Neural progenitor cell (in vitro differentiated cells): ENCODE data around the gene UVSSA. TPM values are rescaled to one million over a fixed set of nuclear protein-coding genes. Genes with fewer than 3 reads are reported as not detected.

Experiments
- DNase-seq: peaks from one replicate; pipeline ENCODE4 v3.0.0-alpha.2; 2016; ENCODE audit warnings: low spot score
- H2AFZ ChIP-seq: fragments of 200-600 bp; sonication (generic); replicated peaks from 2 replicates; pipeline ENCODE4 v1.6.1; 2016; ENCODE audit warnings: antibody characterized with exemption
- H3F3A ChIP-seq: fragments of 200-600 bp; sonication (generic); 2 replicates; pipeline ENCODE4 v1.6.1; 2016; ENCODE audit warnings: antibody characterized with exemption, low read depth
- H3K27ac ChIP-seq: fragments of 200-600 bp; sonication (generic); 2 replicates; pipeline ENCODE4 v1.5.1; 2016; ENCODE audit warnings: mild to moderate bottlenecking
- H3K27me3 ChIP-seq: fragments of 200-600 bp; sonication (generic); 2 replicates; pipeline ENCODE4 v1.6.1; 2016; ENCODE audit warnings: mild to moderate bottlenecking, moderate library complexity
- H3K36me3 ChIP-seq: fragments of 200-600 bp; sonication (generic); 2 replicates; pipeline ENCODE4 v1.5.1; 2016
- H3K4me1 ChIP-seq: fragments of 200-600 bp; sonication (generic); 2 replicates; pipeline ENCODE4 v1.6.1; 2016; ENCODE audit warnings: mixed run types
- H3K4me2 ChIP-seq: fragments of 200-600 bp; sonication (generic); 2 replicates; pipeline ENCODE4 v1.6.1; 2016
- H3K4me3 ChIP-seq: fragments of 200-600 bp; sonication (generic); 2 replicates; pipeline ENCODE4 v1.5.1; 2016
- H3K79me2 ChIP-seq: fragments of 200-600 bp; sonication (generic); 2 replicates; pipeline ENCODE4 v1.6.1; 2016; ENCODE audit warnings: low read depth
- H3K9ac ChIP-seq: fragments of 200-600 bp; sonication (generic); 2 replicates; pipeline ENCODE4 v1.6.1; 2016
- H3K9me3 ChIP-seq: fragments of 200-600 bp; sonication (generic); 2 replicates; pipeline ENCODE4 v1.5.1; 2016; ENCODE audit warnings: low read depth
- H4K20me1 ChIP-seq: fragments of 200-600 bp; sonication (generic); 2 replicates; pipeline ENCODE4 v1.6.1; 2016; ENCODE audit warnings: low read depth
- H3K27ac Mint-ChIP-seq: 3 replicates; pipeline ENCODE4 v1.8.0; 2021; ENCODE audit warnings: mixed read lengths
- H3K27me3 Mint-ChIP-seq: 2 replicates; pipeline ENCODE4 v1.8.0; 2022; ENCODE audit warnings: low read depth, mild to moderate bottlenecking, inconsistent platforms, moderate library complexity, mixed read lengths; ENCODE audit not compliant: insufficient read depth
- H3K36me3 Mint-ChIP-seq: 3 replicates; pipeline ENCODE4 v1.8.0; 2021; ENCODE audit warnings: mixed read lengths
- H3K4me1 Mint-ChIP-seq: 3 replicates; pipeline ENCODE4 v1.8.0; 2021; ENCODE audit warnings: mixed read lengths
- H3K4me3 Mint-ChIP-seq: 3 replicates; pipeline ENCODE4 v1.8.0; 2021; ENCODE audit warnings: mild to moderate bottlenecking, moderate library complexity, mixed read lengths
- H3K9me3 Mint-ChIP-seq: 3 replicates; pipeline ENCODE4 v1.8.0; 2020; ENCODE audit warnings: mixed read lengths
- EZH2 ChIP-seq: fragments of 200-600 bp; sonication (generic); IDR thresholded peaks from 2 replicates; pipeline ENCODE4 v1.6.1; 2017; ENCODE audit warnings: antibody characterized with exemption, mild to moderate bottlenecking, moderate library complexity
- EZH2phosphoT487 ChIP-seq: fragments of 200-600 bp; sonication (generic); IDR thresholded peaks from 2 replicates; pipeline ENCODE4 v1.6.1; 2017; ENCODE audit warnings: antibody characterized with exemption
- total RNA-seq: library from RNA; depleted of rRNA; stranded (reverse); fragments of >200 nt; gene quantifications from 2 replicates; pipeline ENCODE4 v1.2.3, GENCODE V29; 2015; ENCODE audit warnings: low replicate concordance
- TF ChIP-seq, protein P1 (sequence below): fragments of 200-600 bp; sonication (generic); IDR thresholded peaks from 2 replicates; pipeline ENCODE4 v1.5.1; 2017; ENCODE audit warnings: antibody characterized with exemption, mild to moderate bottlenecking

Gene UVSSA
- total RNA-seq, 1 donor from 2014 or later = 10.9 TPM

DNA sequence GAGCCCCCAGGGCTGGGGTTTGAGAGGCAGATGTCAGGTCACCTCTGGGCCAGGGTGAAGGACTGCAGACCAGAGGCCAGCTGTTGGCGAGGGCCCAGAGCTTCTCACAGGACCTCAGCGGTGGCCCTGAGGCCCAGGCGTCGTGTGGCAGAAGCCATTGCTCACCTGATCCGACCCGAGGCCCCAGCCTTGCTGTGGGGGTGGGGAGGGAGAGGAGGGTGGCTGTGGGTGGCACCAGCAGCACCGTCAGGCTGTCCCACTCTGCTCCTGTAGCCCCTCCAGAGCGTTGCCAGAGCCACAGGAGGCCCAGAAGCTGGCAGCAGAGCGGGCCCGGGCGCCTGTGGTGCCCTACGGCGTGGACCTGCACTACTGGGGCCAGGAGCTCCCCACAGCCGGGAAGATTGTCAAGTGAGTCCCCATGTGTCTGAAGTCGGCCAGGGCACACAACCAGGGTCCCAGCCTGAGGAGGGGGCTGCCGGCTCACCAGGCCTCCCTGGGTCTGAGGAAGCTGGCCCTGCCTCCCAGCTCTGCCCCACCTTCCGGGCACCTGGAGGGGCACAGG is 28.8 kb downstream of the UVSSA start:
- Mint-ChIP-seq H3K4me1 (peaks cover 1% of the 10 kb centered on the region), H3K36me3 (peaks cover 26% of the 10 kb centered on the region), H3K4me3 (no peak overlapping the region), H3K27me3 (no peaks in the 10 kb centered on the region), H3K27ac (no peak overlapping the region), H3K9me3 (no peaks in the 10 kb centered on the region)
- H3F3A ChIP-seq = no peaks in the 10 kb centered on the region
- H3K27me3 ChIP-seq = no peaks in the 10 kb centered on the region
- H3K79me2 ChIP-seq = no peaks in the 10 kb centered on the region
- no peaks in the 10 kb centered on the region for H3K36me3 ChIP-seq
- H3K4me1 ChIP-seq = no peaks in the 10 kb centered on the region
- TF ChIP-seq EZH2 = no peak
- TF ChIP-seq, protein P1, sequence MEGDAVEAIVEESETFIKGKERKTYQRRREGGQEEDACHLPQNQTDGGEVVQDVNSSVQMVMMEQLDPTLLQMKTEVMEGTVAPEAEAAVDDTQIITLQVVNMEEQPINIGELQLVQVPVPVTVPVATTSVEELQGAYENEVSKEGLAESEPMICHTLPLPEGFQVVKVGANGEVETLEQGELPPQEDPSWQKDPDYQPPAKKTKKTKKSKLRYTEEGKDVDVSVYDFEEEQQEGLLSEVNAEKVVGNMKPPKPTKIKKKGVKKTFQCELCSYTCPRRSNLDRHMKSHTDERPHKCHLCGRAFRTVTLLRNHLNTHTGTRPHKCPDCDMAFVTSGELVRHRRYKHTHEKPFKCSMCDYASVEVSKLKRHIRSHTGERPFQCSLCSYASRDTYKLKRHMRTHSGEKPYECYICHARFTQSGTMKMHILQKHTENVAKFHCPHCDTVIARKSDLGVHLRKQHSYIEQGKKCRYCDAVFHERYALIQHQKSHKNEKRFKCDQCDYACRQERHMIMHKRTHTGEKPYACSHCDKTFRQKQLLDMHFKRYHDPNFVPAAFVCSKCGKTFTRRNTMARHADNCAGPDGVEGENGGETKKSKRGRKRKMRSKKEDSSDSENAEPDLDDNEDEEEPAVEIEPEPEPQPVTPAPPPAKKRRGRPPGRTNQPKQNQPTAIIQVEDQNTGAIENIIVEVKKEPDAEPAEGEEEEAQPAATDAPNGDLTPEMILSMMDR = no peak
- no peak for TF ChIP-seq EZH2phosphoT487
- H3K27ac ChIP-seq = no peak overlapping the region
- H3K9me3 ChIP-seq = no peaks in the 10 kb centered on the region
- no peaks in the 10 kb centered on the region for H4K20me1 ChIP-seq
- no peak overlapping the region for H2AFZ ChIP-seq
- H3K9ac ChIP-seq = no peak overlapping the region
- no peak for DNase-seq
- no peak overlapping the region for H3K4me3 ChIP-seq
- no peak overlapping the region for H3K4me2 ChIP-seq

DNA sequence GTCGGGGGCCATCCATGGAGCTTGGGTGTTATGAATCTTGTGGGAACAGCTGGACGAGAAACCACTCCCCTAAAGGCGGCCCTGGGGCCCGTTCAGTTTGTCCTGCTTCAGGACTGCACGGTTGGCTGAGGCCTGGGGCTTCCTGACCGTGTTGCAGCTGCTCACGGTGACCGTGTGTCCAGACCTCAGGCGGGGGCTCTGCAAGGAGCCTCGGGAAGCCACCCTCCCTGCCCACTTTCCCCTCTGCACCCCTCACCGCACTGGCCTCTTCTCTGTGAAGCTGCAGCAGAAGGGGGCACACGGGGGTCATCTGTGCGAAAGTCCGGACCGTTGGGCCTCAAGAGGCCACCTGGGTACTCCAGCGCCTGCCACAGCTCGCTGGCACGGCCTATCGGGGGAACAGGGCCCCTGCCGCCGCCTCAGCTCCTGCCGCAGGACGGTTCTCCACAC is 29.4 kb downstream of the UVSSA start:
- Histone ChIP-seq H4K20me1 (no peaks in the 10 kb centered on the region), H3K9me3 (no peaks in the 10 kb centered on the region), H3K4me3 (no peak overlapping the region), H3K36me3 (no peaks in the 10 kb centered on the region), H3K27ac (no peak overlapping the region), H3K4me2 (no peak overlapping the region), H3K4me1 (no peaks in the 10 kb centered on the region), H3K9ac (no peak overlapping the region), H3K79me2 (no peaks in the 10 kb centered on the region), H2AFZ (no peak overlapping the region), H3K27me3 (no peaks in the 10 kb centered on the region), H3F3A (no peaks in the 10 kb centered on the region)
- Mint-ChIP-seq H3K36me3 (peaks cover 20% of the 10 kb centered on the region), H3K4me1 (no peaks in the 10 kb centered on the region), H3K9me3 (no peaks in the 10 kb centered on the region), H3K4me3 (no peak overlapping the region), H3K27ac (no peak overlapping the region), H3K27me3 (no peaks in the 10 kb centered on the region)
- TF ChIP-seq EZH2 (no peak), EZH2phosphoT487 (no peak)
- TF ChIP-seq, protein P1 = no peak
- no peak for DNase-seq

DNA sequence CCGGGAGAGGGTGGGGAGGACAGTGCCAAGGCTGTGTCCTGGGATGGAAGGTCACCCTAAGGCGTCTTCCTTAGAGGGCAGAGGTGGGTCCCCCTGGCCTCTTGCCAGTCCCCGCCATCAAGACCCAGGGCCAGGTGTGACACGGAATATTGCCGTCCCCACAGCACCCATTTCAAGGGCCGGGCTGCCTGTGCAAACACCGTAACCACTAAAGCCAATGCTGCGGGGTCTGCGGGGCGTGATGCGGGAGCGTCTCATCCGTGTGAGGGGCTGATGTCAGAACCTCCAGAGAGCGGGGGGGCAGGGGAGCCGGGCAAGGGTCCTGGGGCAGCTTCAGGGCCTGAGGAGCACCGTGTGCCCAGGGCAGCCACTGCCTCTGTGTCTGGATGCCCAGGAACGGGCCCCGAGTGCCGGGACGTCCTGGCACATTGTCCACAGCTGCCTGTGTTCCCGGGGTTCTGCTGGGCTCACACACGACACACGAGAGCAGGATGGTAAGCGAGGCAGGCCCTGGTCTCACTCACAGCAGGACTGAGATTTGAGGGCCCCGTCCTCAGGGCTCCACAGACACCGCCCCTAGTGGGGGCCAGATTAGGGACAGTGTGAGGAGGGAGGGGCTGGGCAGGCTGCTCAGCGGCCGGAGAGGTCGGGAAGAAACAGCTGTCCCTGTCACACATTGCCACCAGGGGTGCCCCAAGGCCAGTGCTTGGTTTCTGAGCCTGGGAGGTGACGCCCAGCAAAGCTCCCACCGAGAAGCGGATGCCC is 30.0 kb downstream of the UVSSA start:
- no peak overlapping the region for H3K4me3 Mint-ChIP-seq
- peaks cover 16% of the 10 kb centered on the region for H3K36me3 Mint-ChIP-seq
- H3K4me2 ChIP-seq = no peak overlapping the region
- peaks cover 3% of the 10 kb centered on the region for H3K4me1 Mint-ChIP-seq
- H3K27me3 ChIP-seq = no peaks in the 10 kb centered on the region
- no peak overlapping the region for H3K9ac ChIP-seq
- H3K9me3 Mint-ChIP-seq = no peaks in the 10 kb centered on the region
- peak; percentile 57 for DNase-seq
- H3K4me3 ChIP-seq = no peak overlapping the region
- no peaks in the 10 kb centered on the region for H4K20me1 ChIP-seq
- H3K27ac Mint-ChIP-seq = no peak overlapping the region
- no peaks in the 10 kb centered on the region for H3K79me2 ChIP-seq
- H3K36me3 ChIP-seq = no peaks in the 10 kb centered on the region
- TF ChIP-seq EZH2phosphoT487 (no peak), EZH2 (no peak)
- TF ChIP-seq, protein P1 = peak; percentile 36
- no peak overlapping the region for H2AFZ ChIP-seq
- peaks cover 4% of the 10 kb centered on the region for H3F3A ChIP-seq
- H3K27ac ChIP-seq = no peak overlapping the region
- H3K27me3 Mint-ChIP-seq = no peaks in the 10 kb centered on the region
- H3K4me1 ChIP-seq = peaks cover 6% of the 10 kb centered on the region
- H3K9me3 ChIP-seq = no peaks in the 10 kb centered on the region
